GM18861 (cell line): ENCODE data around the gene C1QTNF8.

Experiments used
- ATAC-seq: cut with Tn5 transposase; IDR thresholded peaks from one replicate; pipeline ENCODE4 v1.9.1; 2021; ENCODE audit not compliant: unreplicated experiment

Gene C1QTNF8

GRCh38 chr16:1096169-1097082, at the start of gene C1QTNF8:
C1QTNF8 (minus strand) TSS chr16:1096244; CDS start chr16:1094922, 1,322 bp downstream.
- no peak for ATAC-seq

GRCh38 chr16:1145383-1146100, 49.5 kb upstream of the C1QTNF8 start:
- ATAC-seq, result no peak

- ATAC-seq, result no peak
Measured at GRCh38 chr16:1144476-1145382, 48.7 kb upstream of the C1QTNF8 start.

- no peak for ATAC-seq
Measured at GRCh38 chr16:1143761-1144450, 47.9 kb upstream of the C1QTNF8 start.

GRCh38 chr16:1142911-1143310, 46.9 kb upstream of the C1QTNF8 start:
- no peak for ATAC-seq

- no peak for ATAC-seq
Measured at GRCh38 chr16:1141716-1142115, 45.7 kb upstream of the C1QTNF8 start.

- no peak for ATAC-seq
Measured at GRCh38 chr16:1141191-1141590, 45.1 kb upstream of the C1QTNF8 start.

GRCh38 chr16:1140582-1141162, 44.6 kb upstream of the C1QTNF8 start:
- ATAC-seq, result no peak

- ATAC-seq, result no peak
Measured at GRCh38 chr16:1137604-1138003, 41.6 kb upstream of the C1QTNF8 start.

- no peak for ATAC-seq
Measured at GRCh38 chr16:1135459-1135825, 39.4 kb upstream of the C1QTNF8 start.

- ATAC-seq, result no peak
Measured at GRCh38 chr16:1134776-1135458, 38.9 kb upstream of the C1QTNF8 start.

- ATAC-seq, result no peak
Measured at GRCh38 chr16:1133810-1134520, 37.9 kb upstream of the C1QTNF8 start.

GRCh38 chr16:1133271-1133670, 37.2 kb upstream of the C1QTNF8 start:
- no peak for ATAC-seq

- no peak for ATAC-seq
Measured at GRCh38 chr16:1132431-1132830, 36.4 kb upstream of the C1QTNF8 start.

GRCh38 chr16:1131378-1131994, 35.4 kb upstream of the C1QTNF8 start:
- ATAC-seq, result no peak

- ATAC-seq, result no peak
Measured at GRCh38 chr16:1130382-1130781, 34.3 kb upstream of the C1QTNF8 start.

GRCh38 chr16:1129106-1129960, 33.3 kb upstream of the C1QTNF8 start:
- ATAC-seq, result no peak
